GM18858 (cell line): Measurements from ENCODE around the gene SERPINB4.
"Not testable (repeated sequence)": the region's sequence is repeated elsewhere in the genome, so short reads cannot be mapped to it uniquely, and the experiment has no call there.

Source experiments
- ATAC-seq: cut with Tn5 transposase; IDR thresholded peaks from one replicate; pipeline ENCODE4 v1.9.1; 2021; ENCODE audit not compliant: unreplicated experiment

The SERPINB4 gene

GRCh38 chr18:63644142-63644541 lies at the start of gene SERPINB4:
Gene SERPINB4 (minus strand): TSS chr18:63644256. CDS start chr18:63643577, 679 bp downstream.
- ATAC-seq, result not testable (repeated sequence)

GRCh38 chr18:63689064-63689463 lies 45.0 kb upstream of the SERPINB4 start:
- ATAC-seq, result no peak

GRCh38 chr18:63686871-63687270 lies 42.8 kb upstream of the SERPINB4 start:
- ATAC-seq, result no peak

GRCh38 chr18:63684718-63685117 lies 40.7 kb upstream of the SERPINB4 start:
- ATAC-seq, result no peak

- ATAC-seq, result no peak
These were observed 39.8 kb upstream of the SERPINB4 start for GRCh38 chr18:63683890-63684289.

- ATAC-seq, result no peak
These were observed 39.1 kb upstream of the SERPINB4 start for GRCh38 chr18:63683152-63683551.

GRCh38 chr18:63681449-63682340 lies 37.6 kb upstream of the SERPINB4 start:
- no peak for ATAC-seq

- no peak for ATAC-seq
These were observed 36.0 kb upstream of the SERPINB4 start for GRCh38 chr18:63679820-63680606.

- ATAC-seq, result no peak
These were observed 33.6 kb upstream of the SERPINB4 start for GRCh38 chr18:63677500-63678225.

GRCh38 chr18:63676526-63677323 lies 32.7 kb upstream of the SERPINB4 start:
- peak; percentile 55 for ATAC-seq

- no peak for ATAC-seq
These were observed 20.5 kb upstream of the SERPINB4 start for GRCh38 chr18:63664571-63664970.

- ATAC-seq, result not testable (repeated sequence)
These were observed 17.7 kb upstream of the SERPINB4 start, which contains the start of gene SERPINB3 for GRCh38 chr18:63661750-63662149. Gene SERPINB3 (minus strand): TSS chr18:63661893. CDS start chr18:63661216, 677 bp downstream.

- ATAC-seq, result not testable (repeated sequence)
These were observed 14.9 kb upstream of the SERPINB4 start for GRCh38 chr18:63658920-63659319.

GRCh38 chr18:63650271-63650670 lies 6.2 kb upstream of the SERPINB4 start:
- not testable (repeated sequence) for ATAC-seq

GRCh38 chr18:63648241-63648640 lies 4.2 kb upstream of the SERPINB4 start:
- no peak for ATAC-seq

- no peak for ATAC-seq
These were observed 2.9 kb upstream of the SERPINB4 start for GRCh38 chr18:63646936-63647335.

GRCh38 chr18:63644694-63645093 lies 638 bp upstream of the SERPINB4 start:
- not testable (repeated sequence) for ATAC-seq

- not testable (repeated sequence) for ATAC-seq
These were observed 1.2 kb downstream of the SERPINB4 start for GRCh38 chr18:63642668-63643356.

- ATAC-seq, result not testable (repeated sequence)
These were observed 2.8 kb downstream of the SERPINB4 start for GRCh38 chr18:63641157-63641680.
